Body of pancreas (tissue), 4 donors: ENCODE measurements around the gene ENTPD5.

Experiments
- POLR2A ChIP-seq, 3 donors: fragments of 450-650 bp; IDR thresholded peaks; one replicate each; pipeline ENCODE4 v1.6.1; 2016; ENCODE audit warnings: antibody characterized with exemption in 3 of 3, mild to moderate bottlenecking in 2 of 3
- TF ChIP-seq, protein P1 (sequence below), 7 experiments: fragments of 450-650 bp in 4 of 7; fragments of 200-600 bp in 3 of 7; sonication (generic) in 3 of 7; IDR thresholded peaks; one replicate each; pipeline ENCODE4 v1.5.1; 2016 to 2019; ENCODE audit warnings: antibody characterized with exemption in 7 of 7

DNA sequence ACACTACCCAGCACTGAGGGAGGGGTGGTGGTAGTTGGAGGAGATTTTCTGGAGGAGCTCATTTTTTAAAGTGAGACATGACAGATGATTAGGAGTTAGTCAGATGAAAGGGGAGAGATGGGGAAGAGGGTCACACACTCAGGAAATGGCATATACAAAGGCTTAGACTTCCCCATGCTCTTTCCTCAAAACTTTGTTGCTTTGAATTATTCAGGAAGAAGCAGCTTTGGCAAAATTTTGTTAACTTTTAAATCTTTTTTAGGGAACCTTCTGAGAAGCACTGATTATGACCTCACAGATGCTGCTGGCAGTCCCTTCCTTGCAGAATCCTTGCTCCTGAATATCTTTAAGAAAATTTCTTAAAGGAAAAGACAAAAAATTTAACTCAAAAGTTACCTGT is 45.3 kb upstream of the ENTPD5 start:
- TF ChIP-seq, protein P1, sequence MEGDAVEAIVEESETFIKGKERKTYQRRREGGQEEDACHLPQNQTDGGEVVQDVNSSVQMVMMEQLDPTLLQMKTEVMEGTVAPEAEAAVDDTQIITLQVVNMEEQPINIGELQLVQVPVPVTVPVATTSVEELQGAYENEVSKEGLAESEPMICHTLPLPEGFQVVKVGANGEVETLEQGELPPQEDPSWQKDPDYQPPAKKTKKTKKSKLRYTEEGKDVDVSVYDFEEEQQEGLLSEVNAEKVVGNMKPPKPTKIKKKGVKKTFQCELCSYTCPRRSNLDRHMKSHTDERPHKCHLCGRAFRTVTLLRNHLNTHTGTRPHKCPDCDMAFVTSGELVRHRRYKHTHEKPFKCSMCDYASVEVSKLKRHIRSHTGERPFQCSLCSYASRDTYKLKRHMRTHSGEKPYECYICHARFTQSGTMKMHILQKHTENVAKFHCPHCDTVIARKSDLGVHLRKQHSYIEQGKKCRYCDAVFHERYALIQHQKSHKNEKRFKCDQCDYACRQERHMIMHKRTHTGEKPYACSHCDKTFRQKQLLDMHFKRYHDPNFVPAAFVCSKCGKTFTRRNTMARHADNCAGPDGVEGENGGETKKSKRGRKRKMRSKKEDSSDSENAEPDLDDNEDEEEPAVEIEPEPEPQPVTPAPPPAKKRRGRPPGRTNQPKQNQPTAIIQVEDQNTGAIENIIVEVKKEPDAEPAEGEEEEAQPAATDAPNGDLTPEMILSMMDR (IDR thresholded peaks at IDR 0.05): no peak
- no peak for TF ChIP-seq POLR2A (IDR thresholded peaks at IDR 0.05)
